ENCODE results near the gene SLC25A10.
A peak's percentile ranks its signal among the peaks of the same experiment; 100 is the strongest.

The SLC25A10 gene, protein sequence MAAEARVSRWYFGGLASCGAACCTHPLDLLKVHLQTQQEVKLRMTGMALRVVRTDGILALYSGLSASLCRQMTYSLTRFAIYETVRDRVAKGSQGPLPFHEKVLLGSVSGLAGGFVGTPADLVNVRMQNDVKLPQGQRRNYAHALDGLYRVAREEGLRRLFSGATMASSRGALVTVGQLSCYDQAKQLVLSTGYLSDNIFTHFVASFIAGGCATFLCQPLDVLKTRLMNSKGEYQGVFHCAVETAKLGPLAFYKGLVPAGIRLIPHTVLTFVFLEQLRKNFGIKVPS

DNA sequence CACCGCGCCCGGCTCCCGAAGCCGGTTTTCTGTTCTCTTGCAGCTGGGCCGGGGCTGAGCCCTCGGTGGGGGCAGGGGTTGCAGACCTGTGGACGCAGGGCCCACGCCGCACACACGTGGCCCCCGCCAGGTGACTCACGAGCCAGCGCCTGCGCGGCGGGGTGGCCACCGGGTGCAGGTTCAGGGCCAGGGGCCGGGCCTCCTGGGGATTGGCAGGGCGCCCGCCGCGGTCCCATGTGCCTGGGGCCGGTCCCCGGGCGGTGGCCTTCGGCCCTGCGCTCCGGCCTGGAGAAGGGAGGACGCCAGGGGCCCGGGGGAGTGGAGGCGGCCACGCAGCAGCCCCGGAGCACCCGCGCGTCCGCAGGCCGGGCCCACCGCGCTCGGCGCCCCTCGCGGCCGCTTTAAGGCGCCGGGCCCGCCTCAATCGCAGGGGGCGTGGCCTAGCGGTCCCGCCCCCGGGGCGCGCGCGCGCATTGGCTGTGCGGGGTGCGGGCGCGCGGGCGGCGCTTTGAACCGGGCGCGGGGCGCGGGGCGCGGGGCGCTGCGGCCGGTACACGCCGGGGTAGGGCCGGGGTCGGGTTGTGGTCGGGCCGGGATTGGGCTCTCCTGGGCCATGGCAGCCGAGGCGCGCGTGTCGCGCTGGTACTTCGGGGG is at the start of gene SLC25A10:
Gene SLC25A10 (plus strand): TSS at position 471 of the 654 bp plus-strand sequence. CDS start 143 bp downstream, at position 614.
- DNase-seq = peak; percentile 51 to 76 (median 58)

DNA sequence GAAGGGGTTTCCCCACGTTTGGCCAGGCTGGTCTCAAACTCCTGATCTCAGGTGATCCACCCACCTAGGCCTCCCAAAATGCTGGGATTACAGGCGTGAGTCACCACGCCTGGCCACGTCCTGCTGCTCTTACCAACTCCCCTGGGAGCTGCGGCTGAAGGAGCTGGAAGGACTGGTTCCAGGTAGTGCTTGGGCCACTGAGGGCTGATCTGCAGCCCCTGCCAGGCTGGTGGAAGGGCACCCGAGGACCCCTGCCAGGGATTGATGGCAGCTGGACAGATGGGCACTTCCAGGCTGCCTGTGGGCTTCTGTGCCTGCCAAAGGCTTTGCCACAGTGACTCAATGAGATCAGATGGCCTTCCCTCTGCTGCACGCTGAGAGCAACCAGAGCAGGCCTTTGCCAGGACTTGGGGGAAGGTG is 48.0 kb upstream of the SLC25A10 start:
- no peak for DNase-seq

DNA sequence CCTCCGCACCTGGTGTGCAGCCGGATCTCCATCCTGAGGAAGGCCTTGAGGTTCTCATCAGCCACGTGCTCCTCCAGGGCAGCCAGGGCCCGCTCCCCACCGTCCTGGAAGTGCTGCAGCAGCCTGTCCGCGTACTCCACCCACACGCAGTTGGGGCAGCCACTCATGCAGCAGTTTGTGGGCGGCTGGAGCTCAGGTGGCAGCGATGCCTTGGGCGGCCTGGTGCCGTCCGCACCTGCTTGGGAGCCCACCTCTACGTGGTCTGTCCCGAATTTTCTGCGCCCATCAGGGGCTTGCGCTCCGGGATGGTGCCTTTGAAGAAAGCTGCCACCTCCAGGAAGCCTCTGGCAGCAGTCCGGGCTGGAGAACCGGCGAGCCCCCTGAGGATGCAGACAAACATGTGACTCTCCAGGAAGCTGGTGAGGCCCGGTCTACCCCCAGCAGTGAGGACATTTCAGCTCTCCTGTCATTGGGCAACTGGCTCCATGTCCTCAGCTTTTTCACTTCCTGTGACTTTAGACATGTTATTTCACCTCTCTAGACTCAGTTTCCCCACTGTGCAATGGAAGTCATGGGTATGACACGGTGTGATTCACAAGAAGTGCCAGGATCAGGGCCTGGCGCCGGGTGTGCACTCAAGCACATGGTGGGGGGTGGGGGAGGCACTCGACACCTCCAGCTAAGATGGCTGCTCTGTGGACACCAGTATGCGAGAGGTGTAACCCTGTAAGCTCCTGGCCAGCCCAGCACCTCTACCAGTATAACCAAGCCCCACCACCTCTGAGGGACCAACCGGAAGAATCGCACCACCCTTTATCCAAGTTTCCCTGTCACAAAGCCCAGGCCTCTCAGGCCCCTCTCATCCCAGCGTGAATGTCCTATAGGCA is 46.6 kb upstream of the SLC25A10 start:
- DNase-seq = peak; percentile 16 to 25 (median 22)

DNA sequence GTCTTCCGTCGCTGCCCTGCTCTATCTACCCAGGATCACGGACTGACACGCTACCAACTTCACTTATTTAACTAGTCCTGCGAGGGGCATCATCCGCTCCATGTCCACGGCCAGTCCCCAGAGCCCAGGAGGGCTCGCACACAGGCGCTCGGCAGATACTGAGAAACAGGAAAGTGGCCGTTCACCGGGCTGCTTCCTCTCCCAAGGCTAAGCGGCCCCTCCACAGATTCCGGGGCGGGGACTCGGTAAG is 46.1 kb upstream of the SLC25A10 start:
- peak in 1 of 4 experiments; percentile 38 for DNase-seq

DNA sequence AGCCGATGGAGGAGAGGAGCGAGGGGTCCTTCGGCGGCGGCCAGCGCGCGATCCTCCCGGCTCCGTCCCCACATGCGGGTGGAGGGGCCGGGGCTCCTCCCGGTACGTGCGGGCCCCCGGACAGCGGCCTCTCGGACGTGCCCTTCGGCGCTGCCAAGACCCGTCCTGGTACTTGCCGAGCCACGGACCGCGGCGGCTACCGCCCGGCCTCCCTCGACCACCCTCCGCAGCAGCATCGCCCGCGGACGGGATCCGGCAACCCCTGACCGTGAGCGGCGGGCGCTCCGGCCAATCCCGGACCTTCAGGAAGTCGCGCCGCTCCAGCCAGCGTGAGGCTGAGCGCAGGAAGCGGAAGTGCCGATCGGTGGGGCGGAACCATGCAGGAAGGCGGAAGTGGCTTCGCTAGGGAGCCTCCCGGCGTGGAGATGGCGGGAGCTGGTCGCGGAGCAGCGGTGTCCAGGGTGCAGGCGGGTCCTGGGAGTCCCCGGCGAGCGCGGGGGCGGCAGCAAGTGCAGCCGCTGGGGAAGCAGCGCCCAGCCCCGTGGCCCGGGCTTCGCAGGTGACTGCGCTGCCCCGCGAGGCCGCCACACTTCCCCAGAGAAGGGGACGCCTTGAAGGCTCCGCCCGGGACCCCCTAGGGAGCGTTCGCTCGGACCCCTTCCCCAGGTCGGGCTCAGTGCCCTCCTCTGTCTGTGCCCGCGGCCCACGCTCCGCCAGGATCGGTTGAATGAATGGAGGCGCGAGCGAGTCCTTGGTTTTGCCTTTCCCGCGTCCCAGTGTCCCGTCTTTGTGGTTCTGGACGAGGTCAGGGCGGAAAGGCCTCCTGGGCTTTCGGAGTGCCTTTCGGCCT is 45.5 kb upstream of the SLC25A10 start, which contains the start of the genes CCDC137 and OXLD1:
Gene CCDC137 (plus strand): TSS at position 396 of the 850 bp plus-strand sequence. CDS start 30 bp downstream, at position 426.
Gene OXLD1 (minus strand): TSS at position 264 of the 850 bp plus-strand sequence. CDS start 28 bp downstream, at position 236.
- peak; percentile 70 to 90 (median 86) for DNase-seq

DNA sequence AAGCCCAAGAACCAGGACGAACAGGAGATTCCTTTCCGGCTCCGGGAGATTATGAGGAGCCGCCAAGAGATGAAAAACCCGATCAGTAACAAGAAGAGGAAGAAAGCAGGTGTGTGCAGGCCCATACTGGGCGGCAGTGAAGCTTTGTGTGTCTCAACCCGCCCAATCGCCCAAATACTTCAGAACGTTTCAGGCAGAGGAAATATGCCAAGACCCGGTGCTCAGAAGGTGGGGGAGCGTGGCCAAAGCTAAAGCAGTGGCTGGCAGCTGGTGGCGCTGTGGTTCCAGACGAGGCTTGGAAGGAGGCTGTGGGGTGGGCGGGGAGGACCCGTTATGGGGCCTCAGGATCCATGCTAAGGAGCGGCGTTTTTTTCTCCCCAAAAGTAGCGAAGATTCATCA is 44.3 kb upstream of the SLC25A10 start:
- no peak for DNase-seq

DNA sequence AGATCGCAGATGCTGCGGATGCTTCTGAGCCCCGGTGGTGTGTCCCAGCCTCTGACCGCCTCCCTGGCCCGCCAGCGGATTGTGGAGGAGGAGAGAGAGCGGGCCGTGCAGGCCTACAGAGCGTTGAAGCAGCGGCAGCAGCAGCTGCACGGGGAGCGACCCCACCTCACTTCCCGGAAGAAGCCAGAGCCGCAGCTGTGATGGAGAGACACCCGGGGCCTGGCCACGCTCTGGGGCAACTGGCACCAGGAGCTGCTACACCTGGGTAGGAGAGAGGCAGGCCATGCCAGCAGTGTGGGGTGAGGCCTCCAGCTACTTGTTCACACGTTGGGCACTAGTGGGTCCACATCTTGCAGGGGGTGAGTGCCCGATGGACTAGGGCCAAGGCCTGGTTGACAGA is 39.6 kb upstream of the SLC25A10 start:
- no peak for DNase-seq

DNA sequence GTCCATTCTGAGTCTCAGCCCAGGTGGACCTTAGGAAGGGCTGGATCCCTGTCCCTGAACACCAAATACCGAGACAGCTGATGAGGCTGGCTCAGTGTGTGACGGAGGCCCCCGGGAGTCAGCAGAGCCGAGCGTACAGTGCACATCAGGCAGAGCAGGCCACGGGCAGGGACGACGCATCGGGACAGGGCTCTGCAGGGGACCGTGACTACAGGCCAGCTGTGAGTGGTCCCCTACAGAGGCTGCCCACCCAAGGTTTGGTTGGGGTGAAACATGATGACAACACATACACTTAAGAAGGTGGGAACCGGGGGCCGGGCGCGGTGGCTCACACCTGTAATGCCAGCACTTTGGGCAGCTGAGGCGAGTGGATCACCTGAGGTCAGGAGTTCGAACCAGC is 39.1 kb upstream of the SLC25A10 start:
- DNase-seq = no peak

DNA sequence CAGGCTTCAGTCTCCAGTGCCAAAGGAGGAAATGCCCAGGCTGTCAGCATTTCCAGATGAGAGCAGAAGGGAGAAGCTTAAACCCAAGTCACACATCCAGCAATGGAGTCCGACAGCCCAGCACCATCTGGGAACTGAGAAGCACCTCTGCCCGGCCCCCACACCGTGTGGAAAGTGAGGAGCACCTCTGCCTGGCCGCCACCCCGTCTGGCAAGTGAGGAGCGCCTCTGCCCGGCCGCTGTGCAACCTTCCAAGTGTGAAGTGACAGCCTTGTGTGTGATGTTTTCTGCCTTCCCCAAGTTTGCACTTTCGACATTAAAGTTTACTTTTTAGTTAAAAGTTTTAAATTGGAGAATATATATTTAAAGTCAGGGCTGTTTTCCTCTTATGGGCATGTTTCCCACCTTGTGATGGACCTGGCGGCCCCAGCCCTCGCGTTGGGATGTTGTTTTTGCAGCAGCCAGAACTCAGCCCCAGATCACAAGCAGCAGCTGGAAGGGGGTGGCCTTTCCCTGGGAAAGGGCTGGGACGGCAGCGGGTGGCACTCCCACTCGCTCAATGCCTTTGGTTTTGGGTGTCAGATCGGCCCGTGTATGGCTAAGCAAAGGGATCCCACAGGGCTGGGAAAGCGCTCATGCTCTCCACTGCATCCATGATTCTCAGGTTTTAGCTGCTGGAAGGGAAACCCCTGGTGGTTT is 38.4 kb upstream of the SLC25A10 start:
- DNase-seq = no peak

DNA sequence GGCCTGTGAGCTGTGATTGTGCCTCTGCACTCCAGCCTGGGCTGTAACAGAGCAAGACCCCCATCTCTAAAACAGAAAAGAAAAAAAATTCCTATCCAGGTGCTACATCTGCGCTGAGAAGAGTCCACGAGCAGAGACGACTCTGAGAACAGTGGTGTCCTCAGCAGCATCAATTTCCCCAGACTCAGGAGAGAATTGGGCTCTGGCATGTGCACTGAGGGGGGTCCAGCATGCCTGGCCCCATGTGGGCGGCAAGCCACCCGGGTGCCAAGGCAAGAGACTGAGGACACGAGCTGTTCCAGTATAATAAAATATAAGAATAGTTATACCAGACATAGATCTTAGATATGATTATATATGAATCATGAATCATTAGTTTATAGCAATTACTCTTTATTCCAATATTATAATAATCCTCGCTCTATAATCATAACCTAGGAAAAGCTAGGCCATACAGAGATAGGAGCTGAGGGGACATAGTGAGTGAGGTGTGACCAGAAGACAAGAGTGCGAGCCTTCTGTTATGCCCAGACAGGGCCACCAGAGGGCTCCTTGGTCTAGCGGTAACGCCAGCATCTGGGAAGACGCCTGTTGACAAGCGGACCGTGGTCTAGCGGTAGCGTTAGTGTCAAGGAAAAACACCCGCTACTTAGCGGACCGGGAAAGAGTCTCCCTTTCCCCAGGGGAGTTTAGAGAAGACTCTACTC is 36.4 kb upstream of the SLC25A10 start:
- peak in 1 of 4 experiments; percentile 16 for DNase-seq

DNA sequence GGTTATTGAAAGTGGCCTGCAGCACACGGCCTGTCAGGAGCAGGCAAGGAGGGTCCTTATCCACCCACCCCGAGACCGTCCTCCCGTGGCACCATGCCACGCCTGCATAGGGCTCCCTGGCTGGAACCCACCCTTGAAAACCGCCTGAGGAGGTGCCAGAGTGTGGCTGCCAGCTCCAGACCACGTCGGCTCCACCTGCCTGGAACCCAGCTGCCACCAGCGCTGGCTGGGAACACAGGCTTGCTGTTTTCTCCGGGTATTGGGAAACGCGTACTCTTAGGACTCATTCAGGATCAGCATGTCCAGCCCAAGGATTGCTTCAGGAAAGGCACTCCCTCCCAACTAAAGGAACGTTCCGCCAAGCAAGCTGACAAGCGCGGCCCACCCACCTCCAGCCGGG is 35.2 kb upstream of the SLC25A10 start:
- no peak for DNase-seq

DNA sequence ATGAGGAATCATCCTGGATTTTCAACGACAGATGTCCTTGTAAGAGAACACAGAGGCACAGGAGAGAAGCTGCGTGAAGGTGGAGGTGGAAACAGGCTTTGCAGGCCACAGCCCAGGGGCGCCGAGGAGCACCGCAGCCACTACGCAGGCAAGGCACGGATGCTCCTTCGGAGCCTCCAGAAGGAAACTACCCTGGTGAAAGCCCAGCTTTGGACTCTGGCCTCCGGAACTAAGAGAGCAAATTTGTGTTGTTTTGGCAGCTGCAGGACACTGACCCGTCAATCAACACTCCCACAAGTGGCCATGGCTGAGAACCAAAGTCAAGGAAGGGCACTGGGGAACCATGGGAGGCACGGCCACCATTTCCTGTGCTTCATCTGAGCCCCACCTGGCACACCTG is 31.9 kb upstream of the SLC25A10 start:
- no peak for DNase-seq

DNA sequence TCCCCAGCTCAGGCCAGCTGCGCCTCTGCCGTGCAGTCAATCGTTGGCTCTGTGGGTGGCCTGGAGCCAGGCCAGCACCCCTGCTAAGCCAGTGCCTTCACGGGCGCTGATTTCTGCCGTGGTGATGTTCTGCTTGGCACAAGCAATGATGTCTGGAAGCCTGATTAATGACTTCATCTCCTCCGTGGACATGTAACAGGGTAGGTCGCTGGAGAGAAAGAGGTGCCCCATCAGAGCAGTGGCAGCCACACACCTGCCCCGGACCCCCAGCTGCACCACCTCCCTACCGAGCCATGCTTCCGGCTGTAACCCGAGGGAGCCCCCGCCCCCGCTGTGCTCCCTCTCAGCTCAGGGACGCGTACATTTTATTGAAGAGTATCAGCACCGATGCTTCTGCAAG is 30.4 kb upstream of the SLC25A10 start:
- DNase-seq = no peak

DNA sequence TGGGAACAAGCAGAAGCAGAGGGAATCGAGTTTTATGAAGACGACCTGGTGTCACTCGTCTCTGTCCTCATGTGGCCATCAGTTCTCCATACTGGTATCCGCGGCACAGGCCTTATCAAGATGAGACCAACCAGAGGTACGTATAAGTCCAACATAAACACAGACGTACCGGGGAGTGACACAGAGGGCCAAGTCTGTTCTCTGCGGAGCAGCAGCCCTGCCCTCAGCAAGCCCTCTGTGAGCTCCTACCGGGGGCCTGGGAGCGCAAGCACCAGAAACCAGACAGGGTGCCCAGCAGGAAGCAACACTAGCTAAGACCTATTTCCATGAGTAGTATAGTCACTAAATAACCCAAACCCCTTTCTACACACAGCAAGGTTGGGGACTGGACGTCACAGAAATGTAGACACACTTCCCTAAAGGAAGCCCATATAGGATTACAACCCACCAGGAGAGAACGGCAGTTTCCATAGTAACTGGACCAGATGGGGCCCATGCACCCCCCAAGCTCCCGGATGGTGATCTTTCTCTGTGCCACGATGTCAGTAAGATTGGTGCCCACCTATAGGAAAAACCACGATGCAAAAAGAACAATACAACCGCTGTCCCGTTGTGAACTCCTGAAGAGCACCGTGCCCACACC is 29.4 kb upstream of the SLC25A10 start:
- DNase-seq = no peak

DNA sequence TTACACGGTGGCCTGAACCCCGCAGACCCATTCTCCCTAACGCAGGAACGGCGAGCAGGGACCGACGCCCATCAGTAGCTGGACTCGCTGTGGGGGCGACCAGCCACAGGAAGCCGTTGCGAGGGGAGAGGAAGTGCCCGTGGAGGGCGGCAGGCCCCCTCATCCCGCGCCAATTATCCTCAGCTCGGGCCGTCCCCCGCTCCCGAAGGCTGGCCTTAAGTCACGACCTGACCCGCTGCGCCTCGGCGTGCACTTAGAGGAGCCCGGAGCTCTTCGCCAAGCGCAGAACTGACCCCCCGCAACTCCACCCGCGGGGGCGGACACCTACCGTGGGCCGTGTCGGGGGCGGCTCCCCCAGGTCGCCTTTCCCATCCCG is 28.9 kb upstream of the SLC25A10 start:
- no peak for DNase-seq

DNA sequence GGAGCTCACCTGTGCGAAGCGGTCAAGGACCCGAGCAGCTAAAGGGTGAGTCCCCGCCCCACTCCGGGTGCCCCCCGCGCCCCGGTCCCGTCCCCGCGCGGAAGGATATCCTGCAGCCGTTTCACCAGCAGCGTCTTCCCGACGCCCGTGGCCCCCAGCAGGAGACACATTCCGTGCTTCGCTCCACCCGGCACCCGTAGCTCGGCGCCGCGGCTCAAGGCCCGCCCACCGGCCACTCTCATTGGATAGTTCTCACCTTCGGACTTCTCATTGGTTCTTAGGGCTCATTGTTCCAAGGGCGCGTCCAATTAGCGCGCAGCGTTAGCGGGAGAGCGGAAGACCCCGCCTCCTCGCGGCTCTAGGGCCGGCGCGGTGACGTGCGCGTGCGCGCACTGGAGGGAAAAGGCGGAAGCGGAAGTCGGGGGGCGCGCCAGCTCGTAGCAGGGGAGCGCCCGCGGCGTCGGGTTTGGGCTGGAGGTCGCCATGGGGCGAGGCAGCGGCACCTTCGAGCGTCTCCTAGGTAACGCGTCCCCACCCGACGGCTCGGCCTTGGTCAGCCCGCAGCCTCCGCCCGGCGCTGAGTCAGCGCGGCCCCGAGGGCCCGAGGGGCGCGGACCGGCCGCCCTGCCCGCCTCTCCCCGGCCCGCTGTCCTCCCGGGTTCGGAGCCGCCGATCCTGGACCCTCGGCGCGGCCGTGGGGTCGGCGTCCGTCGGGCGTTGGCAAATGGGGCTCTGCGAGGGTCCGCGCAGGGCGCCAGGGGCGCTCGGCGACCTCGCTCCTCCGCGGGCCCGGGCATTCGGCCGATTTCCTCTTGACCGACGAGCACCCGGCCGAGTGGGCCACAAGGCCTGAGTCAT is 28.3 kb upstream of the SLC25A10 start, which contains the start of the genes ARL16 and HGS:
Gene ARL16 (minus strand): TSS at position 214 of the 858 bp plus-strand sequence. CDS start 44 bp downstream, at position 170.
Gene HGS (plus strand): TSS at position 428 of the 858 bp plus-strand sequence. CDS start 56 bp downstream, at position 484.
- DNase-seq = peak; percentile 93 to 97 (median 94)

DNA sequence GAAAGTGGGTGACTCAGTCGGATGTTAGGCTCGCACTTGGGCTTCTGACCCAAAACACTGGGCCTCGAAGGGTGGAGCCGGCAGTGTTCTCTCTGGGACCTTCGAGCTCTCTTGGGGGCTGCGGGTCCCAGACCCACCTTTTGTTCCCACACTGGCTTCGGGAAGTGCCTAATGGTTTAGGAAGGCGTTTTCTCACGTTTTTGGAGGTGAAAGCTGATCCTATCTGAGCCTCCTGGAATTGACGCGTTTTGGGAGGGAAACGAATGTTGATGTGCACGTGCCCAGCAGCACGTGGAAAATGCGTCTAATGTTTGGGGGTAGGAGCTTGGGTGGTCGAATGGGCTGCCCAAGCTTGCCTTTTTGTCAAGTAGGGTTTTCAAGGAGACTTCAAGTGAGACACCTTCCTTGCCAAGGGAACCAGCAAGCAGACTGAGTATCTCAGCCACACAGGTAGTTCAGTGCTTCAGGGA is 27.6 kb upstream of the SLC25A10 start:
- DNase-seq = no peak

DNA sequence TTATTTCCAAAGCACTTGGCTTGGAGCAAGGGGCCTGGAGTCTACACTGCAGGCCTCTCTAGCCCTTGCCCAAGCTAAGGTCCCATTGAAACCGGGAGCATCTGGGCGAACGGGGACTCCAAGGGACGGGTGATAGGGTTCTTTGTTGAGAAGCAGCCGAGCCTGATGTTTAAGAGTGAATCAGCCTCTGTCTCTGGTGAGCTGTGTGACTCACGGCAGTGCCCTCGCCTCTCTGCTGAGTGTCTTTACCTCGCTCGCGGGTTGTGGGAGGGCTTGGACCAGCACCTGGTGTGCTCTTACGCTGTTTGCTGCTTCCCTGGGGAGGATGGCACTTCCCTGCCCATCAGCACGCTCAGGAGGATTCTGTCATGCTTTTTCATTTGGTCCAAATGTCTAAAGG is 27.0 kb upstream of the SLC25A10 start:
- no peak for DNase-seq

DNA sequence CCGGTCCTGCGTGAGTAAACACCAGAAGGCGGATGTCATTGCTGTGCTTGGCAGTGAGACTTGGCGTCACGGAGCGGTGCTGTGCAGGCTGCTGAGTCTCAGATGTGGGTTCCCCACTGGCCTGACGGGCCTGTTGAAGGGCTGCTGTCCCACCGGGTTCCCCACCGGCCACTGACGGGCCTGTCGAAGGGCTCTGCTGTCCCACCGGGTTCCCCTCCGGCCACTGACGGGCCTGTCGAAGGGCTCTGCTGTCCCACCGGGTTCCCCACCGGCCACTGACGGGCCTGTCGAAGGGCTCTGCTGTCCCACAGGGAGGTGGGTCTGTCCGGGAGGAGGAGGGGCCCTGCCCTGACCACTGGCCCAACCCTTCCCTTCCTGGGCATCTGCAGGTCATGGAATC is 25.5 kb upstream of the SLC25A10 start:
- no peak for DNase-seq
